Fibroblast of upper back skin (primary cell): ENCODE results near the gene MTF1.
"Not testable (repeated sequence)": the region's sequence is repeated elsewhere in the genome, so short reads cannot be mapped to it uniquely, and the experiment has no call there.

Source experiments
- DNase-seq: peaks from one replicate; pipeline ENCODE4 v3.0.0-alpha.2; 2013

MTF1 gene

GRCh38 chr1:37859507-37860345 lies at the start of gene MTF1:
TSS of gene MTF1 (minus strand) at chr1:37859592. CDS start at chr1:37857658, 1,934 bp downstream.
- peak; percentile 97 for DNase-seq

- DNase-seq = not testable (repeated sequence)
Observed at GRCh38 chr1:37908531-37908930, 49.1 kb upstream of the MTF1 start.

- DNase-seq = not testable (repeated sequence)
Observed at GRCh38 chr1:37907416-37908125, 48.2 kb upstream of the MTF1 start.

- DNase-seq = not testable (repeated sequence)
Observed at GRCh38 chr1:37906591-37906990, 47.2 kb upstream of the MTF1 start.

GRCh38 chr1:37905727-37906126 lies 46.3 kb upstream of the MTF1 start:
- no peak for DNase-seq

GRCh38 chr1:37903921-37904320 lies 44.5 kb upstream of the MTF1 start:
- DNase-seq = not testable (repeated sequence)

- DNase-seq = no peak
Observed at GRCh38 chr1:37902983-37903382, 43.6 kb upstream of the MTF1 start.

- no peak for DNase-seq
Observed at GRCh38 chr1:37901893-37902225, 42.5 kb upstream of the MTF1 start.

- DNase-seq = no peak
Observed at GRCh38 chr1:37901191-37901892, 42.0 kb upstream of the MTF1 start.

GRCh38 chr1:37897563-37897962 lies 38.2 kb upstream of the MTF1 start:
- DNase-seq = not testable (repeated sequence)

GRCh38 chr1:37893673-37894072 lies 34.3 kb upstream of the MTF1 start:
- no peak for DNase-seq

- peak; percentile 31 for DNase-seq
Observed at GRCh38 chr1:37892151-37893047, 33.0 kb upstream of the MTF1 start.

- peak; percentile 40 for DNase-seq
Observed at GRCh38 chr1:37890378-37891014, 31.1 kb upstream of the MTF1 start.

- DNase-seq = no peak
Observed at GRCh38 chr1:37888022-37888700, 28.8 kb upstream of the MTF1 start.

GRCh38 chr1:37884145-37884544 lies 24.8 kb upstream of the MTF1 start:
- no peak for DNase-seq

- DNase-seq = no peak
Observed at GRCh38 chr1:37883671-37884070, 24.3 kb upstream of the MTF1 start.

- DNase-seq = no peak
Observed at GRCh38 chr1:37879865-37880264, 20.5 kb upstream of the MTF1 start.

GRCh38 chr1:37878071-37878470 lies 18.7 kb upstream of the MTF1 start:
- no peak for DNase-seq

GRCh38 chr1:37875833-37876232 lies 16.4 kb upstream of the MTF1 start:
- no peak for DNase-seq

- DNase-seq = no peak
Observed at GRCh38 chr1:37872692-37873091, 13.3 kb upstream of the MTF1 start.

- DNase-seq = no peak
Observed at GRCh38 chr1:37868466-37868865, 9.1 kb upstream of the MTF1 start.
